HG02759 (cell line): ENCODE measurements around the gene SLC25A23.
"Not testable (repeated sequence)": the region's sequence is repeated elsewhere in the genome, so short reads cannot be mapped to it uniquely, and the experiment has no call there.

Experiments
- ATAC-seq: cut with Tn5 transposase; IDR thresholded peaks from one replicate; pipeline ENCODE4 v1.9.1; 2021; ENCODE audit warnings: mild to moderate bottlenecking, moderate library complexity; ENCODE audit not compliant: unreplicated experiment

SLC25A23 gene

DNA sequence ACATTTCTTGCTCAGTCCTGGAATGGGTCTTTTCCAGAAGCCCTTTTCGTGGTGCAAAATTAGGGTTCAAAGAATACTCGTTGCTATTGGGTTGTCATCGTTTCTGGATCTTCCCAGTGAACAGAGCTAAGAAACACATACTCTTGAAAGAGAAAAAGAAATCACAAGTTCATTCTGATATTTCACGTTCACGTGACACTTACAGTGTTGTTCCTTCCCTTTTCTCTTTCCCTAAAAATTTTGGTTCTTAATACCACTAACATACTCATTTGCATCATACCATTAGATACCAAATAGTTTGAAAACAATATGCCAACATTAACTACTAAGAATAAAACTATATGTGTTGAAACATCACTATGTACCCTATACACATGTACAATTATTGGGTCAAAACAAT lies 53.2 kb downstream of the SLC25A23 start:
- no peak for ATAC-seq

DNA sequence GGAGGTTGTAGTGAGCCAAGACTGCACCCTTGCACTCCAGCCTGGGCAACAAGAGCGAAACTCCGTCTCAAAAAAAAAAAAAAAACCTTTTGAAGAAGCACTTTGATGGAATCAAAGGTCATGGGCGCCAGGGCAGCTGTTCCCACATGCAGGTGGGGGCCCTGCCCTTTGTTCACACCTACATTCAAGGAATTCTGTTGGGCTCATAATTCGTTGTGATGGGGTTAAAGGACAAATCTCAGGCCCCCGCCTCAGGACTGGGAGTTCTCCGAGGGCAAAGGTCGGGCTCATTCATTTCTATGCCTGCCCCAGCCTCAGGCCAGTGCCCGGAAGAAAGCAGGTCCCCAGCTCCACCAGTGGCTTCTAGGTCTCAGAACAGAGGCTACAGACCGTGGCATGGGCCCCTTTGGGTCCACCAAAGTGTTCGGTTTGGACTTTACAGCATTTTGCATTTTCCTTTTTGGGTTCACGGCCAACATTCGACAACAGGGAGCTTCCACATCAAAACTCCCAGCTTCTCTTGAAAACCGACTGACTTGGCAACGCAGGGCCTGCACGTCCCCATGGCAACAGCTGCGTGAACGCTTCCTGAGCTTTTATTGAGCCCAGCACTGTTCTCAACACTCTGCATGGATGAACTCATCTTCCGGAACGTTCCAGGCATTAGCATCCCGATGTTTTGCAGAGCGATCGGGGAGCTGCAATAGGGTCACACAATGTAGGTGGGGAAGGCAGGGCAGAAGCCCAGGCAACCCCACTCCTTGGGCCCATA lies 56.6 kb downstream of the SLC25A23 start:
- ATAC-seq: no peak

- ATAC-seq: no peak
Observed at GRCh38 chr19:6402058-6402457, 57.5 kb downstream of the SLC25A23 start.

DNA sequence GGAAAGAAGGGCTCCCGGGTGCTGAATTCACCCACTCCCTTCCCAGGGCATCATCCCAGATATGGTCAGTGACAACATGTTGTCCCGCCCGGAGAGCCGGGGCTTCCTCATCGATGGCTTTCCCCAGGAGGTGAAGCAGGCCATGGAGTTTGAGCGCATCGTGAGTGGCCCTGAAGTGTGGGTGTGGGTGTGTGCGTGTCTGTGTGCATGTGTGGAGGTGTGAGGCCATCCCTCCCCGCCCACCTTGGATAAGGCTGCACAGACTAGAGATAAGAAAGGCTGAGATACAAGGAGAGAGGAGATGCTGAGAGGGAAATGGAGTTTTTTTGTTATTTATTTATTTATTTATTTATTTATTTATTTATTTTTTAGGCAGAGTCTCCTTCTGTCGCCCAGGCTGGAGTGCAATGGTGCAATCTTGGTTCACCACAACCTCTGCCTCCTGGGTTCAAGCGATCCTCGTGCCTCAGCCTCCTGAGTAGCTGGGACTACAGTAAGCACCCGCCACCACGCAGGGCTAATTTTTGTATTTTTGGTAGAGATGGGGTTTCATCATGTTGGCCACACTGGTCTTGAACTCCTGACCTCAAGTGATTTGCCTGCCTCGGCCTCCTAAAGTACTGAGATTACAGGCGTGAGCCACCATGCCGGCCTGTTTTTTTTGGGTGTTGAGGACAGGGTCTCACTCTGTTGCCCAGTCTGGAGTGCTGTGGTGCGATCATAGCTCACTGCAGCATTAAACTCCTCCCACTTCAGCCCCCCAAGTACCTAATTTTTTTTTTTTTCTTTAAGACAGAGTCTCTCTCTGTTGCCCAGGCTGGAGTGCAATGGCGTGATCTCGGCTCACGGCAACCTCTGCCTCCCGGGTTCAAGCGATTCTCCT lies 59.3 kb downstream of the SLC25A23 start:
- ATAC-seq: not testable (repeated sequence)

DNA sequence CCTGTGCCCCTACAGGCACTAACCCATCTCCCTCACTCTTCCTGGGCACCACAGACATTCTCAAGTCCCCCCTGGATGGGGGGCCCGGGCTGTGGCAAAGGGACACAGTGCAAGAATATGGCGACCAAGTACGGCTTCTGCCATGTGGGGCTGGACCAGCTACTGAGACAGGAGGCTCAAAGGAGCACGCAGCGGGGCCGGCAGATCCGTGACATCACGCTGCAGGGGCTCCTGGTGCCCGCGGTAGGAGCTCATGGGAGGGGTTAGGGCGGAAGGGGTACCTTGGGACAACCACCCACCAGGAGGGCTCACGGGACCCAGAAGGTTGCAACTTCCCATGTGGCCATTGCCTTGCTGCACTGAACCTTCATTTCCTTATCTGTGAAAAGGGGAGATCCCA lies 63.3 kb downstream of the SLC25A23 start:
- no peak for ATAC-seq

DNA sequence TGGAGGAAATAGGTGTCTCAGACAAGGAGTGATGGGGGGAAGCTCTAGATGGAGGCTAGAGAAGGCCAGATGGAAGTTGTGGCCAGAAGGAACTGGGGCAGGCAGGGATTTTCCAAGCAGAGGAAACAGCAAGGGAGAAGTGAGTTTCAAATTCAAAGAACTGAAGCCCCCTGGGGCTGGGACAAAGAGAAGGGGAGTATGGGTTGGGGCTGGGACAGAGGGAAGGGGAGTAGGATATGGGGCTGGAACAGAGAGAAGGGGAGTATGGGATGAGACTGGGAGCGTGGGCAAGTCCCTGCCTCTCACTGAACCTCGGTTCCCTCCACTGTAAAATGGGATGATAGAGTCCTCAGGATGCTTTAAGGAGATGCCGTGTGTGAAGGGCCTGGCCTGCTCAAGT lies 64.8 kb downstream of the SLC25A23 start:
- ATAC-seq: no peak

DNA sequence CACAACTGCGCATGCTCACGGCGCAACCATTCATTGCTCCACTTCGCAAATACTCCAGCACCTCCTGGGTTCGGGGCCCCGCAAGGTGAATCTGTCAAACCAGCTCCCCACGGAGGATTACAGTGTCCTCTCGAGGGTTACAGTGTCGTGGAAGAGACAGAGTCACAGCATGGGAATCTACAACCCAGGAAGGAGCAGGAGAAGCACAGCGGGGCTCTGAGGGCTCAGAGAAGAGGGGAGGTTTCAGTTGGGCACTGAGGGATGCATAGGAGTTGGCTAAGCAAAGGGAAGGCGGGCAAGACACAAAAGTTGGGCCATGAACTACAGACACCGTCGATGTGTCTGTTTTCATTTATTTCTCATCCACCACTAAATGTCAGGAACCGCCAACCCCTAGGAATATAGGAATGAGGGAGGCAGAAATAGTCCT lies 65.6 kb downstream of the SLC25A23 start:
- no peak for ATAC-seq

DNA sequence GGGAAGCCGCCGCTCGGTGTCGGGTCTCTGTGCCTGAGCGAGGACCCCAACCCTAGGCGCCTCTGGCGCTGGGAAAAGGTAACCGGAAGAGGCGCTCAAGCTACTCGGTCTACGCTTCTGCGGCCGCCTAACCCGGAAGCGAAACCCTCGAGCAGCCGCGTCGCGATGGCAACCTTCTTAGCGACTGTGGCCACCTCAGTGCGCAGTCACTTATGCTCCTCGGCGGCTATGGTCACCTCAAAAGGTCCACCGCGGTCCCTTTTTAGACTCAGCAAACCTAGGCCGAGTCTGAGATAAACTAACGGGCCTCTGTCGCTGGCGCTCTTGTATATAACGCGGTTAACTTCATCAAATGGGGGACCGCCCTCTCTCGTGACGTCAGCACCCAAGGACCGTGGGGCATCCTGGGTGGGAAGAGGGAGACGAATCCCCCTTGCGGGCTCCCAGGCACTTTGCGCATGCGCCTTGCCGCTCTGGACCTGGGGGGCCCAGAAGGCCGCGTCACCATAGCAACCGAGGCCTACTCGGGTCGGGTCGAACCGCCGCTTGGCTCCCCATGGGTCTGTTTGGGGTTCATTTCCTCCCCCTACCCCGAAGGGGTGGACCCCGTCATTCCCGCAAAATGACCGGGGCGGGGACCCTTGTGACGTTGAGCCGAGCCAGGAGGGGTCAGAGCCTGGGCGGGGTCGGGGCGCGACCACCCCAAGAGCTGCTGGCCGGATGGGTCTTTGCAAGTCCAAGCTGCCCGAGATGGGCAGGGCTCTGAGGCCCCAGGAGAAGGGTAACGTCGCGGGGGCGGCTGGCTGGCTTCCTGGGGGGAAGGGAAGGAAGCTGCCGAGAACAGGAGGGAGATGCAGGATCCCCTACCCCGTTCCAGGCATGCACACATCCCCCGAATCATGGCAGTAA lies 66.3 kb downstream of the SLC25A23 start, which contains the start of gene GTF2F1:
GTF2F1 (minus strand) TSS at position 91 of the 909 bp plus-strand sequence. CDS start 169 bp downstream, outside the sequence.
- ATAC-seq: peak; percentile 83

DNA sequence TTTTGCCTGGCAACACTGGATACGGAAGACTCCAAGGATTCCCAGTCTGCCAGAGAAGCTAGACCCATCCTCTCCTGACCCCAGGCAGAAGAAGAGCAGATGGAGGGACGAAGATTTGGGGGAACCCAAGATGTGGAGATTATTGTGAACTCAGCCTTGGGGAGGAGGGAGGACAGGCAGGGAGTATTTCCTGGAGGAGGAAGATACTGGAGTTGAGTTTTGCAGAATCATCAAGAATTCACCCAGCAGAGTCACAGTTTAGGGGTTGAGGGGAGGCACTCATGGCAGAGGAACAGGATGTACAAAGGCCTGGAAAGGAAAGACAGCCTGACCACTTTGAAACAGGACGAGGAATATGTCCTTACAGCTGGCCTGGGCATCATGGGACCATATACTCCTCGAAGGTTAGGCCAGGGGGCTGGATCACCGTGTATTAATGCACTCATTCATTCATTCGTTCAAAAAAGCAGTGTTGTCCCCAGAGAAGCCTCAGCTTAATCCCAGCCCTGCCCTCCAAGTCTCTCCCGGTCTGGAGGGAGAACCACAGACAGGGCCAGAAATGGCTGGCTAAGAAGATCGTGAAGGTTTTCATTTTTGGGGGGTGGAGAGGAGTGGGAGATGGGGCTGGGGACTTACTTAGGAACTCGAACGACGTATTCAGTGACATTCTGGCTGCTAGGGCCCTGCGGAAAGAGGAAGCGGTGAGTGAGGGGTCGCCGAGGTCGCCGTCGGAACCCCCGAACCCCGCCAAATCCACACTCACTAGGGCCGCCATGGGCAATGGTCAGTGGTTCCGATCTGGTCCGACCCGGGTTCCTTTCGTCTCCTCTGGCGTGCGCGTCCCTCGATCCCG lies 67.1 kb downstream of the SLC25A23 start:
- no peak for ATAC-seq
